SK-N-MC (cell line): Measurements from ENCODE around the gene GNAO1.

Source experiments
- DNase-seq: peaks from one replicate; pipeline ENCODE4 v3.0.0-alpha.2; 2011; ENCODE audit warnings: low read depth, low spot score
- H3K27ac ChIP-seq: fragments of 200-600 bp; sonication (generic); 2 replicates; pipeline ENCODE4 v1.5.1; 2016; ENCODE audit warnings: mixed run types
- H3K36me3 ChIP-seq: fragments of 200-600 bp; sonication (generic); 2 replicates; pipeline ENCODE4 v1.6.1; 2017; ENCODE audit warnings: antibody characterized with exemption, low read length, mixed read lengths; ENCODE audit not compliant: insufficient read depth
- H3K4me3 ChIP-seq: fragments of 200-600 bp; sonication (generic); 2 replicates; pipeline ENCODE4 v1.5.1; 2016
- H3K9ac ChIP-seq: fragments of 200-600 bp; sonication (generic); 2 replicates; pipeline ENCODE4 v1.8.0; 2017; ENCODE audit warnings: mixed run types, mixed read lengths; ENCODE audit not compliant: insufficient read length
- H3K9me3 ChIP-seq: fragments of 200-600 bp; sonication (generic); 2 replicates; pipeline ENCODE4 v1.6.1; 2017; ENCODE audit warnings: low read depth, mild to moderate bottlenecking, antibody characterized with exemption, low read length, moderate library complexity, mixed read lengths
- EZH2 ChIP-seq: fragments of 200-600 bp; sonication (generic); IDR thresholded peaks from one replicate; pipeline ENCODE4 v1.6.1; 2017; ENCODE audit warnings: antibody characterized with exemption
- FOXP2 ChIP-seq: optimal IDR thresholded peaks from 2 replicates; pipeline ENCODE3; 2011; ENCODE audit warnings: mild to moderate bottlenecking, moderate library complexity; ENCODE audit not compliant: insufficient read depth; ENCODE audit errors: extremely low read length, control extremely low read depth
- POLR2AphosphoS5 ChIP-seq: IDR thresholded peaks from 2 replicates; pipeline ENCODE4 v1.6.1; 2012; ENCODE audit warnings: mild to moderate bottlenecking, low read depth, low read length, borderline replicate concordance

The GNAO1 gene

GRCh38 chr16:56317998-56318826 lies 126.9 kb downstream of the GNAO1 start:
- Histone ChIP-seq H3K4me3 (peak overlapping the region; percentile 49; the same call in 1 of the 2 replicates), H3K27ac (no peak overlapping the region), H3K9ac (no peak overlapping the region), H3K36me3 (no peaks in the 10 kb centered on the region), H3K9me3 (no peaks in the 10 kb centered on the region)
- TF ChIP-seq EZH2 (no peak), POLR2AphosphoS5 (no peak), FOXP2 (no peak)
- no peak for DNase-seq

- no peaks in the 10 kb centered on the region for H3K36me3 ChIP-seq
- H3K4me3 ChIP-seq = no peak overlapping the region
- H3K9ac ChIP-seq = no peak overlapping the region
- no peaks in the 10 kb centered on the region for H3K9me3 ChIP-seq
- DNase-seq = no peak
- no peak overlapping the region for H3K27ac ChIP-seq
- TF ChIP-seq FOXP2 = no peak
- no peak for TF ChIP-seq POLR2AphosphoS5
- no peak for TF ChIP-seq EZH2
Observed at GRCh38 chr16:56318827-56319140, 127.5 kb downstream of the GNAO1 start.

GRCh38 chr16:56319376-56319775 lies 128.1 kb downstream of the GNAO1 start:
- Histone ChIP-seq H3K9ac (no peak overlapping the region), H3K36me3 (no peaks in the 10 kb centered on the region)
- no peak for DNase-seq

GRCh38 chr16:56320056-56320455 lies 128.8 kb downstream of the GNAO1 start:
- TF ChIP-seq FOXP2 (no peak), POLR2AphosphoS5 (no peak), EZH2 (no peak)
- Histone ChIP-seq H3K4me3 (no peak overlapping the region), H3K27ac (no peak overlapping the region), H3K9me3 (no peaks in the 10 kb centered on the region), H3K36me3 (no peaks in the 10 kb centered on the region), H3K9ac (no peak overlapping the region)
- DNase-seq = no peak

More at GRCh38 chr16:56319376-56319775, 128.1 kb downstream of the GNAO1 start:
- TF ChIP-seq FOXP2 (no peak), POLR2AphosphoS5 (no peak)
- no peaks in the 10 kb centered on the region for H3K9me3 ChIP-seq
- no peak overlapping the region for H3K4me3 ChIP-seq
- no peak overlapping the region for H3K27ac ChIP-seq

- Histone ChIP-seq H3K9ac (no peak overlapping the region), H3K9me3 (no peaks in the 10 kb centered on the region), H3K36me3 (no peaks in the 10 kb centered on the region), H3K27ac (no peak overlapping the region), H3K4me3 (no peak overlapping the region)
- no peak for TF ChIP-seq EZH2
- TF ChIP-seq POLR2AphosphoS5 = no peak
- TF ChIP-seq FOXP2 = no peak
- DNase-seq = no peak
Observed at GRCh38 chr16:56320811-56321558, 129.7 kb downstream of the GNAO1 start.

- H3K9me3 ChIP-seq = no peaks in the 10 kb centered on the region
- H3K4me3 ChIP-seq = no peak overlapping the region
- H3K36me3 ChIP-seq = no peaks in the 10 kb centered on the region
- H3K9ac ChIP-seq = no peak overlapping the region
- TF ChIP-seq EZH2 (no peak), POLR2AphosphoS5 (no peak), FOXP2 (no peak)
- no peak overlapping the region for H3K27ac ChIP-seq
- DNase-seq = no peak
Observed at GRCh38 chr16:56321571-56321970, 130.3 kb downstream of the GNAO1 start.

- Histone ChIP-seq H3K9me3 (no peaks in the 10 kb centered on the region), H3K27ac (no peak overlapping the region), H3K36me3 (no peaks in the 10 kb centered on the region), H3K9ac (no peak overlapping the region), H3K4me3 (no peak overlapping the region)
- no peak for TF ChIP-seq POLR2AphosphoS5
- TF ChIP-seq FOXP2 = no peak
- TF ChIP-seq EZH2 = no peak
- DNase-seq = no peak
Observed at GRCh38 chr16:56324406-56324805, 133.1 kb downstream of the GNAO1 start.

- H3K27ac ChIP-seq = no peak overlapping the region
- H3K9ac ChIP-seq = no peak overlapping the region
- DNase-seq = no peak
- no peak for TF ChIP-seq POLR2AphosphoS5
- no peak for TF ChIP-seq FOXP2
- no peak for TF ChIP-seq EZH2
- no peaks in the 10 kb centered on the region for H3K9me3 ChIP-seq
- no peak overlapping the region for H3K4me3 ChIP-seq
- H3K36me3 ChIP-seq = no peaks in the 10 kb centered on the region
Observed at GRCh38 chr16:56325956-56326355, 134.7 kb downstream of the GNAO1 start.
